Measurements from ENCODE around the gene CDRT4.

DNA sequence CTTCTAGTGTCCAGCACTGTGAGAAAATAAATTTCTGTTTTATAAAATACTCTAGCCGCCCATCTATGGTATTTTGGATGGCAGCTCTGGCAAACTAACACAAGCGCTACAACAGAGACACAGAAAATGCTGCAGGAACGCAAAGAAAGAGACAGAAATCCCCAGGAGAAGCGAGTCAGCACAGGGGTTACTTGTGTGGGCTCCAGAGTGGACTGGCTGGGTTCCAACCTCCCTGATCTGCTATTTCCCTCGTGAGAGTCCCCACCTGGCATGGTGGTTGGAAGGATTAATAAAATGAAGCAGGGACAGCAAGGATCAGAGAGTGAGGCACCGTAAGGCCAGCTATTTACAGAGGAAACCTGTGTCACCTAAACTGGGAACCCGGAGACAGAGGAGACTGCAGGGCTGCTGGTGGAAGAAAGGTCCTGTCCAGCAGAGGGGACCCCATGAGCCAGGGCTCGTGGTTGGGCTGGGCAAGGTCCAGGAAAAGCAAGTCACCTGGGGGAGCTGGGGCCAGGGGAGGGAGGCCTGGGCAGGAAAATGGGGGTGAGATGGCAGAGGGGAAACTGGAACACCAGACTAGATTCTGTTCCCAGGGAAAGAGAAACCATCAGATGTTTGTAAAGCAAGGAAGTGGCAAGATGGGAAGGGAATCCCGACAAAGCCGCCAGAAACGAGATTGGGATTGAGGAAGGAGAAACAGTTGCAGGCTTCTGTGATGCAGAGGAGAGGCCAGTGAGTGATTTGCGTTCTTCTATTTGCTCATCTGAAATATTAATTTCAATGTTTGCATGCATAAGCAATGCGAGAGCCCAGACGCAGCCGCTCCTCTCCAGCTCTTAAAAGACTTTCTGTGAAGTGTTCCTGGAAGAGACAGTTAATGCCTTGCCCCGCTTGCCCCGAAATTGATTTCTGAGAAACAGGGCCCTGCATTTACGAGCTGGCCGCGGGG is 63.0 kb downstream of the CDRT4 start:
- TF ChIP-seq POLR2AphosphoS5 (IDR thresholded peaks at IDR 0.05; ENCODE audit: low read depth, low read length), result no peak
- no peak for TF ChIP-seq POLR2A (IDR thresholded peaks at IDR 0.05; ENCODE audit: low read depth, low read length)
- TF ChIP-seq TAF1 (IDR thresholded peaks at IDR 0.05; ENCODE audit: low read depth, low read length), result no peak
- no peak for TF ChIP-seq POU2F2 (IDR thresholded peaks at IDR 0.05; ENCODE audit: low read depth, low read length)

Measured in GM12891 (cell line).